Measurements from ENCODE around the gene SYCE3. TPM values are rescaled to one million over a fixed set of nuclear protein-coding genes. Genes with fewer than 3 reads are reported as not detected.
"Not testable (repeated sequence)": the region's sequence is repeated elsewhere in the genome, so short reads cannot be mapped to it uniquely, and the experiment has no call there.

The SYCE3 gene
- total RNA-seq, 2 experiments from 2014 or later: 0.87 to 1.0 TPM

GRCh38 chr22:50533856-50534711, 28.6 kb downstream of the SYCE3 start:
- H3K9me3 Mint-ChIP-seq, H3K36me3 Mint-ChIP-seq, H3K27me3 Mint-ChIP-seq: not testable (repeated sequence)
- Mint-ChIP-seq H3K4me1 (ENCODE audit: low read depth) (peaks cover 53% of the 10 kb centered on the region), H3K4me3 (peak overlapping the region; percentile 43), H3K27ac (peak overlapping the region; percentile 99)
- CTCF ChIA-PET: interaction anchor here (1.4 kb wide), 1 partner anchor 87 kb away, joined by 3 read pairs; no protein-coding TSS in a partner anchor
- POLR2A ChIA-PET: interaction anchor here (0.6 to 9.9 kb wide), 5 partner anchors 7 to 290 kb away, joined by 3 to 139 read pairs (median 9); partner anchors contain the start of genes SCO2, SYCE3 and TYMP
- peak; percentile 38 for DNase-seq
- intact Hi-C loops (cut with micrococcal nuclease): loop anchor here (10.0 kb wide), 1 partner anchor 599 kb away; no protein-coding TSS in a partner anchor

- CTCF ChIA-PET: interaction anchor here (2.1 kb wide), 2 partner anchors 30 to 88 kb away, joined by 7 to 17 read pairs; partner anchors contain the start of gene SYCE3
- no peak for DNase-seq
- H3K27me3 Mint-ChIP-seq: no peaks in the 10 kb centered on the region
- intact Hi-C loops (cut with micrococcal nuclease): loop anchor here (10.0 kb wide), 1 partner anchor 598 kb away; no protein-coding TSS in a partner anchor
- H3K27ac Mint-ChIP-seq: peak overlapping the region; percentile 99
- peaks cover 57% of the 10 kb centered on the region for H3K4me1 Mint-ChIP-seq (ENCODE audit: low read depth)
- POLR2A ChIA-PET: interaction anchor here (1.0 to 9.9 kb wide), 6 partner anchors 6 to 88 kb away, joined by 3 to 139 read pairs (median 9); partner anchors contain the start of genes CHKB, KLHDC7B, SCO2 and TYMP
- H3K9me3 Mint-ChIP-seq: no peaks in the 10 kb centered on the region
- H3K36me3 Mint-ChIP-seq: peaks cover 14% of the 10 kb centered on the region
- peak overlapping the region; percentile 92 for H3K4me3 Mint-ChIP-seq
Measured at GRCh38 chr22:50532824-50533796, 29.6 kb downstream of the SYCE3 start.

- Mint-ChIP-seq H3K27ac (peak overlapping the region; percentile 99), H3K36me3 (peaks cover 22% of the 10 kb centered on the region)
- intact Hi-C loops (cut with micrococcal nuclease): loop anchor here (1.0 to 10.0 kb wide), 6 partner anchors 7 to 597 kb away; partner anchors contain the start of genes CHKB, KLHDC7B and SYCE3
Measured at GRCh38 chr22:50531962-50532674, 30.6 kb downstream of the SYCE3 start.

GRCh38 chr22:50531546-50531961, 31.2 kb downstream of the SYCE3 start:
- Mint-ChIP-seq H3K36me3 (peaks cover 26% of the 10 kb centered on the region), H3K9me3 (no peaks in the 10 kb centered on the region), H3K27me3 (no peaks in the 10 kb centered on the region), H3K4me3 (peak overlapping the region; percentile 92), H3K27ac (peak overlapping the region; percentile 99), H3K4me1 (ENCODE audit: low read depth) (peaks cover 59% of the 10 kb centered on the region)
- ChIA-PET POLR2A (interaction anchor here (1.3 to 2.4 kb wide), 5 partner anchors 9 to 90 kb away, joined by 6 to 29 read pairs (median 9); partner anchors contain the start of genes KLHDC7B and SYCE3), CTCF (interaction anchor here (2.1 kb wide), 2 partner anchors 31 to 89 kb away, joined by 7 to 17 read pairs; partner anchors contain the start of gene SYCE3)
- DNase-seq: peak; percentile 87
- intact Hi-C loops (cut with micrococcal nuclease): loop anchor here (1.0 to 10.0 kb wide), 6 partner anchors 8 to 597 kb away; partner anchors contain the start of genes CHKB, KLHDC7B and SYCE3

More at GRCh38 chr22:50531962-50532674, 30.6 kb downstream of the SYCE3 start:
- peak; percentile 44 for DNase-seq
- Mint-ChIP-seq H3K4me1 (ENCODE audit: low read depth) (peaks cover 58% of the 10 kb centered on the region), H3K27me3 (no peaks in the 10 kb centered on the region), H3K9me3 (no peaks in the 10 kb centered on the region), H3K4me3 (peak overlapping the region; percentile 92)
- ChIA-PET CTCF (interaction anchor here (0.6 to 2.1 kb wide), 3 partner anchors 9 to 89 kb away, joined by 3 to 17 read pairs (median 7); partner anchors contain the start of gene SYCE3), POLR2A (interaction anchor here (1.0 to 2.4 kb wide), 6 partner anchors 9 to 89 kb away, joined by 3 to 29 read pairs (median 9); partner anchors contain the start of genes CHKB, KLHDC7B and SYCE3)

GRCh38 chr22:50530877-50531545, 31.7 kb downstream of the SYCE3 start:
- Mint-ChIP-seq H3K4me1 (ENCODE audit: low read depth) (peaks cover 54% of the 10 kb centered on the region), H3K4me3 (peak overlapping the region; percentile 92), H3K9me3 (no peaks in the 10 kb centered on the region), H3K27me3 (no peaks in the 10 kb centered on the region), H3K27ac (peak overlapping the region; percentile 99), H3K36me3 (peaks cover 26% of the 10 kb centered on the region)
- POLR2A ChIA-PET: interaction anchor here (0.6 to 2.4 kb wide), 6 partner anchors 10 to 90 kb away, joined by 3 to 29 read pairs (median 9); partner anchors contain the start of genes KLHDC7B and SYCE3
- peak; percentile 92 for DNase-seq
- CTCF ChIA-PET: interaction anchor here (2.1 kb wide), 2 partner anchors 32 to 90 kb away, joined by 7 to 17 read pairs; partner anchors contain the start of gene SYCE3
- intact Hi-C loops (cut with micrococcal nuclease): loop anchor here (1.0 to 10.0 kb wide), 6 partner anchors 8 to 596 kb away; partner anchors contain the start of genes CHKB, KLHDC7B and SYCE3

GRCh38 chr22:50530580-50530876, 32.2 kb downstream of the SYCE3 start:
- Mint-ChIP-seq H3K4me3 (peak overlapping the region; percentile 92), H3K9me3 (no peaks in the 10 kb centered on the region), H3K36me3 (peaks cover 26% of the 10 kb centered on the region), H3K27ac (peak overlapping the region; percentile 99), H3K27me3 (no peaks in the 10 kb centered on the region), H3K4me1 (ENCODE audit: low read depth) (peaks cover 52% of the 10 kb centered on the region)
- ChIA-PET POLR2A (interaction anchor here (0.6 to 2.4 kb wide), 3 partner anchors 10 to 32 kb away, joined by 3 to 29 read pairs (median 6); partner anchors contain the start of gene SYCE3), CTCF (no interaction called here)
- DNase-seq: no peak
- intact Hi-C loops (cut with micrococcal nuclease): loop anchor here (2.0 to 10.0 kb wide), 3 partner anchors 14 to 596 kb away; partner anchors contain the start of genes CHKB and KLHDC7B

- Mint-ChIP-seq H3K4me3 (peak within 1 kb of the TSS; percentile 92), H3K27ac (peak within 1 kb of the TSS; percentile 99), H3K4me1 (ENCODE audit: low read depth) (peaks cover 50% of the 10 kb centered on the region), H3K36me3 (peaks cover 26% of the 10 kb centered on the region), H3K27me3 (no peaks in the 10 kb centered on the region), H3K9me3 (no peaks in the 10 kb centered on the region)
- CTCF ChIA-PET: interaction anchor here (0.6 to 6.5 kb wide), 7 partner anchors 9 to 204 kb away, joined by 3 to 102 read pairs (median 9); partner anchors contain the start of genes DENND6B, LMF2, NCAPH2 and SYCE3
- intact Hi-C loops (cut with micrococcal nuclease): loop anchor here (2.0 to 10.0 kb wide), 4 partner anchors 15 to 595 kb away; partner anchors contain the start of genes CHKB and KLHDC7B
- POLR2A ChIA-PET: interaction anchor here (1.0 to 6.7 kb wide), 5 partner anchors 9 to 91 kb away, joined by 4 to 139 read pairs (median 49); partner anchors contain the start of genes CHKB, KLHDC7B and SYCE3
- DNase-seq: peak; percentile 82
Measured at GRCh38 chr22:50529897-50530579, 32.7 kb downstream of the SYCE3 start, which contains the start of gene TYMP. Gene TYMP, minus strand, starts transcription at chr22:50530012. Its CDS starts 303 bp downstream, at chr22:50529709.

GRCh38 chr22:50529416-50529896, 33.3 kb downstream of the SYCE3 start:
- H3K27ac Mint-ChIP-seq: peak overlapping the region; percentile 95
- POLR2A ChIA-PET: interaction anchor here (1.0 to 6.7 kb wide), 5 partner anchors 9 to 92 kb away, joined by 4 to 139 read pairs (median 49); partner anchors contain the start of genes CHKB, KLHDC7B and SYCE3

More at GRCh38 chr22:50529416-50529896, 33.3 kb downstream of the SYCE3 start:
- DNase-seq: no peak
- CTCF ChIA-PET: interaction anchor here (1.0 to 6.5 kb wide), 7 partner anchors 10 to 91 kb away, joined by 3 to 102 read pairs (median 9); partner anchors contain the start of genes LMF2, NCAPH2 and SYCE3
- intact Hi-C loops (cut with micrococcal nuclease): loop anchor here (5.0 kb wide), 1 partner anchor 337 kb away; no protein-coding TSS in a partner anchor
- Mint-ChIP-seq H3K4me3 (peak overlapping the region; percentile 81), H3K27me3 (no peaks in the 10 kb centered on the region), H3K4me1 (ENCODE audit: low read depth) (peaks cover 52% of the 10 kb centered on the region), H3K9me3 (no peaks in the 10 kb centered on the region), H3K36me3 (peaks cover 31% of the 10 kb centered on the region)

Data from activated CD4-positive, alpha-beta memory T cell treated with anti-CD3 and anti-CD28 coated beads for 36 hours (primary cell).